Neural cell (in vitro differentiated cells): Measurements from ENCODE around the gene IPO9. TPM values are rescaled to one million over a fixed set of nuclear protein-coding genes. Genes with fewer than 3 reads are reported as not detected.

Source experiments
- H2AFZ ChIP-seq: fragments of 200-600, 300-800 bp; sonication (generic), shearing (Covaris generic); 2 replicates; pipeline ENCODE4 v1.6.0; 2014; ENCODE audit warnings: low read depth, mild to moderate bottlenecking, antibody characterized with exemption, low read length, moderate library complexity
- H3F3A ChIP-seq: fragments of 200-600 bp; shearing (Covaris generic); 2 replicates; pipeline ENCODE4 v1.6.1; 2016; ENCODE audit warnings: mild to moderate bottlenecking, moderate library complexity, mixed read lengths, antibody characterized with exemption, low read length; ENCODE audit not compliant: insufficient read depth, poor library complexity, severe bottlenecking
- H3K27ac ChIP-seq: fragments of 200-600, 300-800 bp; sonication (generic), shearing (Covaris generic); 2 replicates; pipeline ENCODE4 v1.5.1; 2014; ENCODE audit warnings: mild to moderate bottlenecking, low read length, moderate library complexity
- H3K27me3 ChIP-seq: fragments of 300-800, 200-600 bp; sonication (generic), shearing (Covaris generic); 2 replicates; pipeline ENCODE4 v1.6.0; 2014; ENCODE audit warnings: mild to moderate bottlenecking, low read depth, low read length, moderate library complexity; ENCODE audit not compliant: insufficient read depth
- H3K36me3 ChIP-seq: fragments of 300-800, 200-600 bp; sonication (generic), shearing (Covaris generic); 2 replicates; pipeline ENCODE4 v1.5.1; 2014; ENCODE audit warnings: mild to moderate bottlenecking, antibody characterized with exemption, low read length, moderate library complexity; ENCODE audit not compliant: insufficient read depth
- H3K4me2 ChIP-seq: fragments of 300-800, 200-600 bp; sonication (generic), shearing (Covaris generic); 2 replicates; pipeline ENCODE4 v1.6.0; 2014; ENCODE audit warnings: mild to moderate bottlenecking, low read length
- H3K4me3 ChIP-seq: fragments of 300-800, 200-600 bp; sonication (generic), shearing (Covaris generic); 2 replicates; pipeline ENCODE4 v1.5.1; 2014; ENCODE audit warnings: mild to moderate bottlenecking, low read length, moderate library complexity
- H3K79me2 ChIP-seq: fragments of 200-600 bp; shearing (Covaris generic); replicated peaks from 2 replicates; pipeline ENCODE4 v1.6.0; 2014; ENCODE audit warnings: mild to moderate bottlenecking, low read length, moderate library complexity; ENCODE audit not compliant: insufficient read depth
- H3K9ac ChIP-seq: fragments of 300-800, 200-600 bp; sonication (generic), shearing (Covaris generic); 2 replicates; pipeline ENCODE4 v1.6.1; 2016; ENCODE audit warnings: mild to moderate bottlenecking, low read length, mixed read lengths
- H3K9me2 ChIP-seq: fragments of 200-600 bp; shearing (Covaris generic); 2 replicates; pipeline ENCODE4 v1.6.1; 2016; ENCODE audit warnings: mild to moderate bottlenecking, low read length, mixed read lengths; ENCODE audit not compliant: insufficient read depth
- H3K9me3 ChIP-seq: fragments of 200-600, 300-800 bp; sonication (generic), shearing (Covaris generic); 2 replicates; pipeline ENCODE4 v1.6.1; 2016; ENCODE audit warnings: mild to moderate bottlenecking, mixed run types, low read length, moderate library complexity, mixed read lengths
- H4K20me1 ChIP-seq: fragments of 200-600 bp; shearing (Covaris generic); 2 replicates; pipeline ENCODE4 v1.6.1; 2016; ENCODE audit warnings: mild to moderate bottlenecking, mixed run types; ENCODE audit not compliant: insufficient read depth
- EP300 ChIP-seq: fragments of 450-650 bp; conservative IDR thresholded peaks from 2 replicates; pipeline ENCODE4 v1.6.1; 2014; ENCODE audit warnings: antibody characterized with exemption, mild to moderate bottlenecking, moderate library complexity; ENCODE audit not compliant: poor library complexity, severe bottlenecking
- EZH2 ChIP-seq: fragments of 200-600, 300-800 bp; shearing (Covaris generic), sonication (generic); IDR thresholded peaks from 2 replicates; pipeline ENCODE4 v1.6.1; 2014; ENCODE audit warnings: antibody characterized with exemption, low read length, borderline replicate concordance, mild to moderate bottlenecking; ENCODE audit not compliant: insufficient read depth, poor library complexity, severe bottlenecking
- MXI1 ChIP-seq: fragments of 450-650 bp; conservative IDR thresholded peaks from 2 replicates; pipeline ENCODE4 v1.6.1; 2014; ENCODE audit warnings: antibody characterized with exemption, mild to moderate bottlenecking; ENCODE audit not compliant: poor library complexity, severe bottlenecking
- POLR2AphosphoS5 ChIP-seq: IDR thresholded peaks from 2 replicates; pipeline ENCODE4 v1.6.1; 2012
- REST ChIP-seq: IDR thresholded peaks from 2 replicates; pipeline ENCODE4 v1.6.1; 2012; ENCODE audit warnings: borderline replicate concordance
- polyA plus RNA-seq: library from polyadenylated mRNA; depleted of rRNA; stranded (reverse); fragments of >200 nt; gene quantifications from 2 replicates; pipeline ENCODE4 v1.2.3, GENCODE V29; 2014
- TF ChIP-seq, protein P1 (sequence below): fragments of 450-650 bp; IDR thresholded peaks from 2 replicates; pipeline ENCODE4 v1.5.1; 2014; ENCODE audit warnings: antibody characterized with exemption, mild to moderate bottlenecking, moderate library complexity; ENCODE audit not compliant: poor library complexity, severe bottlenecking

IPO9 gene
- polyA plus RNA-seq, 1 donor from 2014 or later = 45.0 TPM

DNA sequence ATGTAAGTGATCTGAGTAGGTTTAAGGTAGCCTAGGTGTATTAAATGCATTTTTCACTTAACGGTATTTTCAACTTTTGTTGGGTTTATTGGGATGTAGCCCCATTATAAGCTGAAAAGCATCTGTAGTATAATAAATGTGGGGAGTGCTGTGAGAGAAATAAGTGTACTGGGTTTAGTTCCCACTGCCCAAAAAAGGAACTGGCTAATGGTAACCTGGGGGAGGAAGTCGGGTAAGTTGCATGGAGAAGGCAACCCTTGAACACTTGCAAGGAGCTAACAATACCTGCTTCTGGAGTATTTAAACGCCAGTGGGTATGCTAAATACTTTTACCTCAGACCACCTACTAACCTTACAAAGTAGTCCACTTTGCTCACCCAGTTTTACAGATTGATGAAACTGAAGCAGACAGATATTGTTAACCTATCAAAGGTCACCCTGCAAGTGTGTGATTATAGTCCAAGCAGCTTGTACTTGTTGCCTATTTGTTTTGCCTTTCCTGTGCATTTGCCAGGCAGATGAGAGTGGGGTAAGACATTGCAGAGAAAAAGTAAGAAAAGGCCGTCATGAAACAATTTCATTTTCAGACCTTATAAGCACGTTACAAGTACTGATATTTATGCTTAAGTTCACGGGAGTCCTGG lies 52.1 kb downstream of the IPO9 start:
- Histone ChIP-seq H3K9me3 (no peaks in the 10 kb centered on the region), H3K79me2 (no peaks in the 10 kb centered on the region), H3K36me3 (no peaks in the 10 kb centered on the region), H3K27ac (no peak overlapping the region), H3F3A (no peaks in the 10 kb centered on the region), H3K9me2 (no peaks in the 10 kb centered on the region), H3K4me2 (no peak overlapping the region), H3K9ac (no peak overlapping the region), H2AFZ (no peak overlapping the region), H4K20me1 (no peaks in the 10 kb centered on the region), H3K27me3 (no peaks in the 10 kb centered on the region), H3K4me3 (no peak overlapping the region)
- TF ChIP-seq REST = no peak
- TF ChIP-seq EP300 = no peak

- Histone ChIP-seq H3K4me3 (no peak overlapping the region), H3K9me2 (no peaks in the 10 kb centered on the region), H3K27me3 (no peaks in the 10 kb centered on the region), H2AFZ (no peak overlapping the region), H4K20me1 (no peaks in the 10 kb centered on the region), H3F3A (no peaks in the 10 kb centered on the region), H3K9ac (no peak overlapping the region), H3K36me3 (no peaks in the 10 kb centered on the region), H3K79me2 (no peaks in the 10 kb centered on the region), H3K27ac (no peak overlapping the region), H3K4me2 (no peak overlapping the region), H3K9me3 (no peaks in the 10 kb centered on the region)
- TF ChIP-seq POLR2AphosphoS5 (no peak), EZH2 (no peak), REST (no peak), MXI1 (no peak)
- TF ChIP-seq, protein P1, sequence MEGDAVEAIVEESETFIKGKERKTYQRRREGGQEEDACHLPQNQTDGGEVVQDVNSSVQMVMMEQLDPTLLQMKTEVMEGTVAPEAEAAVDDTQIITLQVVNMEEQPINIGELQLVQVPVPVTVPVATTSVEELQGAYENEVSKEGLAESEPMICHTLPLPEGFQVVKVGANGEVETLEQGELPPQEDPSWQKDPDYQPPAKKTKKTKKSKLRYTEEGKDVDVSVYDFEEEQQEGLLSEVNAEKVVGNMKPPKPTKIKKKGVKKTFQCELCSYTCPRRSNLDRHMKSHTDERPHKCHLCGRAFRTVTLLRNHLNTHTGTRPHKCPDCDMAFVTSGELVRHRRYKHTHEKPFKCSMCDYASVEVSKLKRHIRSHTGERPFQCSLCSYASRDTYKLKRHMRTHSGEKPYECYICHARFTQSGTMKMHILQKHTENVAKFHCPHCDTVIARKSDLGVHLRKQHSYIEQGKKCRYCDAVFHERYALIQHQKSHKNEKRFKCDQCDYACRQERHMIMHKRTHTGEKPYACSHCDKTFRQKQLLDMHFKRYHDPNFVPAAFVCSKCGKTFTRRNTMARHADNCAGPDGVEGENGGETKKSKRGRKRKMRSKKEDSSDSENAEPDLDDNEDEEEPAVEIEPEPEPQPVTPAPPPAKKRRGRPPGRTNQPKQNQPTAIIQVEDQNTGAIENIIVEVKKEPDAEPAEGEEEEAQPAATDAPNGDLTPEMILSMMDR = no peak
Measured at GRCh38 chr1:201881617-201882016, 52.7 kb downstream of the IPO9 start.
